Gastroesophageal sphincter (tissue), 3 donors: ENCODE results near the gene CHDH.

Experiments used
- CTCF ChIP-seq, 4 experiments: fragments of 200-600 bp in 2 of 4; fragments of 450-650 bp in 2 of 4; sonication (generic) in 1 of 4; IDR thresholded peaks; one replicate each; pipeline ENCODE4 v1.5.1; 2017 to 2019; ENCODE audit warnings: antibody characterized with exemption in 4 of 4, mild to moderate bottlenecking in 2 of 4, moderate library complexity in 2 of 4
- EP300 ChIP-seq: sonication (generic); formaldehyde crosslinking; IDR thresholded peaks from one replicate; pipeline ENCODE4 v1.6.1; 2017; ENCODE audit warnings: antibody characterized with exemption, mild to moderate bottlenecking
- POLR2A ChIP-seq, 2 donors: fragments of 450-650 bp; IDR thresholded peaks; one replicate each; pipeline ENCODE4 v1.6.1; 2017; ENCODE audit warnings: antibody characterized with exemption in 2 of 2, mild to moderate bottlenecking in 2 of 2, moderate library complexity in 1 of 2
- POLR2AphosphoS5 ChIP-seq: sonication (generic); formaldehyde crosslinking; IDR thresholded peaks from one replicate; pipeline ENCODE4 v1.6.1; 2017; ENCODE audit warnings: antibody characterized with exemption

GRCh38 chr3:53798144-53798543 lies 48.1 kb downstream of the CHDH start:
- TF ChIP-seq CTCF (IDR thresholded peaks at IDR 0.05): no peak
- no peak for TF ChIP-seq POLR2AphosphoS5
- no peak for TF ChIP-seq EP300
- no peak for TF ChIP-seq POLR2A (IDR thresholded peaks at IDR 0.05)
